HepG2 (cell line): ENCODE data around the gene ERFL. TPM values are rescaled to one million over a fixed set of nuclear protein-coding genes. Genes with fewer than 3 reads are reported as not detected.

Experiments
- ATAC-seq: fragments of 200-7000 bp; cut with Tn5 transposase; 3 replicates; pipeline ENCODE4 v1.9.1; 2020; ENCODE audit warnings: mild to moderate bottlenecking, moderate library complexity
- BruUV-seq: library from RNA; stranded (reverse); fragments of 400-500 nt; replicated peaks from 2 replicates; lab custom pipeline; 2021; lab: Mats Ljungman, UMichigan
- CTCF ChIA-PET: fragments of 300-600 bp; formaldehyde crosslinking; extraction: SDS; loops from one replicate; lab custom pipeline; 2021; ENCODE audit warnings: low total read pairs, inconsistent platforms, low intra/inter-chr PET ratio; lab: Yijun Ruan, JAX
- POLR2A ChIA-PET: fragments of 350-600 bp; sonication (Branson Sonifier 250); formaldehyde crosslinking; loops from one replicate; lab custom pipeline; 2020; ENCODE audit warnings: antibody characterized with exemption, inconsistent platforms; lab: Yijun Ruan, JAX
- DNase-seq: peaks from one replicate; pipeline ENCODE4 v3.0.0-alpha.2; 2015; ENCODE audit warnings: low spot score
- FAIRE-seq: peaks from 3 replicates; lab custom pipeline; 2011; peaks lifted over from hg19 to GRCh38; lab: Jason Lieb, UNC
- H2AFZ ChIP-seq: one replicate; pipeline ENCODE4 v1.6.1; 2011; ENCODE audit warnings: low read length, inconsistent platforms
- H3K27ac ChIP-seq: fragments of 300-600 bp; 3 replicates; pipeline ENCODE4 v1.8.0; 2011; ENCODE audit warnings: mixed run types, mild to moderate bottlenecking, mixed read lengths, low read length, inconsistent platforms; ENCODE audit not compliant: insufficient read depth; ENCODE audit errors: extremely low read length
- H3K27me3 ChIP-seq, 2 experiments: fragments of 200-600 bp in 1 of 2; 2 replicates in 1 of 2; 3 replicates in 1 of 2; pipeline versions ENCODE4 v1.6.0 to v1.8.0; 2011; ENCODE audit warnings: low read length in 2 of 2, mild to moderate bottlenecking in 2 of 2, moderate library complexity in 2 of 2, inconsistent platforms in 1 of 2; ENCODE audit not compliant: insufficient read depth in 2 of 2, control insufficient read depth in 1 of 2
- H3K36me3 ChIP-seq, 2 experiments: fragments of 200-600 bp in 1 of 2; replicated peaks in 1 of 2; 2 replicates in 1 of 2; 3 replicates in 1 of 2; pipeline versions ENCODE4 v1.5.1 to v1.8.0; 2011; ENCODE audit warnings: low read length in 2 of 2, inconsistent platforms in 1 of 2; ENCODE audit not compliant: insufficient read depth in 2 of 2, control insufficient read depth in 1 of 2
- H3K4me1 ChIP-seq: 2 replicates; pipeline ENCODE4 v1.5.1; 2012; ENCODE audit warnings: low read length, inconsistent platforms; ENCODE audit not compliant: insufficient read depth
- H3K4me2 ChIP-seq: 2 replicates; pipeline ENCODE4 v1.6.0; 2011; ENCODE audit warnings: low read depth, low read length, inconsistent platforms
- H3K4me3 ChIP-seq, 3 experiments: fragments of 200-600 bp in 1 of 3; sonication (generic), shearing (Covaris generic) in 1 of 3; replicated peaks in 1 of 3; 2 replicates each; pipeline ENCODE4 v1.5.1; 2011 to 2016; ENCODE audit warnings: low read length in 3 of 3, inconsistent platforms in 2 of 3, low read depth in 2 of 3, mild to moderate bottlenecking in 2 of 3, control low read depth in 1 of 3, mixed read lengths in 1 of 3; ENCODE audit not compliant: insufficient read depth in 1 of 3
- H3K79me2 ChIP-seq: one replicate; pipeline ENCODE4 v1.6.1; 2011; ENCODE audit warnings: low read length, inconsistent platforms; ENCODE audit not compliant: insufficient read depth
- H3K9ac ChIP-seq: 2 replicates; pipeline ENCODE4 v1.6.0; 2011; ENCODE audit warnings: mild to moderate bottlenecking, low read depth, low read length, inconsistent platforms; ENCODE audit not compliant: insufficient read depth
- H3K9me3 ChIP-seq: 2 replicates; pipeline ENCODE4 v1.5.1; 2012; ENCODE audit warnings: mild to moderate bottlenecking, low read length
- H4K20me1 ChIP-seq: 2 replicates; pipeline ENCODE4 v1.6.0; 2011; ENCODE audit warnings: inconsistent platforms, mild to moderate bottlenecking, low read length, moderate library complexity; ENCODE audit not compliant: insufficient read depth
- ARID5B ChIP-seq: IDR thresholded peaks from 2 replicates; pipeline ENCODE4 v1.4.0; 2020; ENCODE audit warnings: mild to moderate bottlenecking, missing genetic modification reagents
- DRAP1 ChIP-seq: IDR thresholded peaks from 2 replicates; pipeline ENCODE4 v1.6.1; 2016; ENCODE audit warnings: missing genetic modification reagents, missing compliant biosample characterization
- ELF1 ChIP-seq: sonication (generic); formaldehyde crosslinking; IDR thresholded peaks from 2 replicates; pipeline ENCODE4 v1.4.0; 2020; ENCODE audit warnings: missing genetic modification reagents
- MYNN ChIP-seq: sonication (generic); formaldehyde crosslinking; IDR thresholded peaks from 2 replicates; pipeline ENCODE4 v1.4.0; 2020; ENCODE audit warnings: mild to moderate bottlenecking, low read depth, missing genetic modification reagents
- RERE ChIP-seq: IDR thresholded peaks from 2 replicates; pipeline ENCODE4 v1.6.1; 2016; ENCODE audit warnings: low read depth, missing genetic modification reagents, missing compliant biosample characterization
- SAP130 ChIP-seq: IDR thresholded peaks from 2 replicates; pipeline ENCODE4 v1.6.1; 2016; ENCODE audit warnings: low read depth
- SOX5 ChIP-seq: IDR thresholded peaks from 2 replicates; pipeline ENCODE4 v1.6.1; 2016; ENCODE audit warnings: borderline replicate concordance
- SP4 ChIP-seq: sonication (generic); formaldehyde crosslinking; IDR thresholded peaks from 2 replicates; pipeline ENCODE4 v1.8.1; 2023; ENCODE audit warnings: mild to moderate bottlenecking, missing genetic modification reagents
- ZNF550 ChIP-seq: sonication (generic); formaldehyde crosslinking; IDR thresholded peaks from 2 replicates; pipeline ENCODE4 v1.4.0; 2020; ENCODE audit warnings: mild to moderate bottlenecking, missing genetic modification reagents, borderline replicate concordance
- ZNF850 ChIP-seq: sonication (generic); formaldehyde crosslinking; conservative IDR thresholded peaks from 2 replicates; pipeline ENCODE4 v1.9.0; 2021; ENCODE audit warnings: mild to moderate bottlenecking, missing genetic modification reagents
- ZNF891 ChIP-seq: sonication (generic); formaldehyde crosslinking; IDR thresholded peaks from 2 replicates; pipeline ENCODE4 v1.5.0; 2020; ENCODE audit warnings: mild to moderate bottlenecking, missing genetic modification reagents
- whole genome bisulfite sequencing: methylation state at CpG from one replicate; pipeline ENCODE4 v1.1.6; 2017; ENCODE audit warnings: low lambda C conversion rate; 5-methylcytosine and 5-hydroxymethylcytosine counted together
- in situ Hi-C: cut with HindIII; loops from 2 replicates; pipeline ENCODE4 v1.10.0; 2017; ENCODE audit warnings: low pct_unique_long_range_greater_than_20kb; ENCODE audit not compliant: extremely low pct_ligation_motif_present
- intact Hi-C: fragments of 100-400 bp; cut with micrococcal nuclease; formaldehyde crosslinking; loops from one replicate; pipeline ENCODE4 v1.10.0; 2022; ENCODE audit not compliant: unreplicated experiment
- polyA plus RNA-seq, 8 experiments: library from polyadenylated mRNA; depleted of rRNA in 3 of 8; stranded (reverse) in 7 of 8; unstranded in 1 of 8; fragments of >200 nt; fragmentation: Illumina TruSeq in 4 of 8; extraction: Trizol in 4 of 8; gene quantifications; 2 replicates each; pipeline versions ENCODE4 v1.2.1 to v1.2.3, GENCODE V29; 2011 to 2016; ENCODE audit warnings: low read depth in 4 of 8, missing spikeins in 1 of 8, mixed read lengths in 1 of 8; ENCODE audit not compliant: insufficient read depth in 1 of 8
- total RNA-seq, 5 experiments: library from RNA; depleted of rRNA; stranded (reverse); fragments of >200 nt; fragmentation: Illumina TruSeq; extraction: Trizol; gene quantifications; 2 replicates each; pipeline ENCODE4 v1.2.3, GENCODE V29; 2016; ENCODE audit warnings: low read depth in 1 of 5

ERFL gene
- total and polyA plus RNA-seq, 2 of the 13 experiments (the other 11 are each of a cell fraction or from before 2014, with no cell fraction given), result not detected

- TF ChIP-seq RERE (CRISPR knock-in tag) (no peak), SOX5 (CRISPR knock-in tag) (no peak), ZNF891 (CRISPR knock-in tag) (no peak)
These were observed 30.3 kb upstream of the ERFL start (continued) for GRCh38 chr19:41958367-41959055.

- no peaks in the 10 kb centered on the region for H3K36me3 ChIP-seq
- no TSS peak for BruUV-seq
- H3K27me3 ChIP-seq, result no peaks in the 10 kb centered on the region; a peak in 1 of 5 replicates
- H4K20me1 ChIP-seq, result 0 out of 2 replicates have a peak, but pooled peaks cover 3% of the 10 kb centered on the region
- FAIRE-seq, result peak; percentile 97
- in situ Hi-C loops, result loop anchor here (5.0 kb wide), 1 partner anchor 76 kb away; the partner anchor contains the start of gene ARHGEF1
- H3K4me3 ChIP-seq, result peak overlapping the region; percentile 95 to 99 (median 98)
- peak overlapping the region; percentile 73 for H3K27ac ChIP-seq
- no peaks in the 10 kb centered on the region for H3K79me2 ChIP-seq
- no peak overlapping the region for H2AFZ ChIP-seq
- DNase-seq, result peak; percentile 81
- intact Hi-C loops, result loop anchor here (10.0 kb wide), 1 partner anchor 163 kb away; the partner anchor contains the start of gene CEACAM3
- no peaks in the 10 kb centered on the region for H3K9me3 ChIP-seq
- 7% methylated on average over 10 of the region's 10 CpGs for WGBS
- H3K4me1 ChIP-seq, result peaks cover 32% of the 10 kb centered on the region
- CTCF ChIA-PET, result interaction anchor here (1.3 kb wide), 1 partner anchor 166 kb away, joined by 5 read pairs; no protein-coding TSS in a partner anchor
- peak; percentile 81 for ATAC-seq
- H3K9ac ChIP-seq, result peak overlapping the region; percentile 91
- H3K4me2 ChIP-seq, result peak overlapping the region; percentile 85
- POLR2A ChIA-PET, result interaction anchor here (1.6 to 2.7 kb wide), 5 partner anchors 74 to 98 kb away, joined by 4 to 36 read pairs (median 6); partner anchors contain the start of gene RPS19
- TF ChIP-seq SP4 (0 out of 2 replicates have a peak, but pooled peaks have one; percentile 5), ZNF850 (CRISPR knock-in tag) (no peak), DRAP1 (0 out of 2 replicates have a peak, but pooled peaks have one; percentile 16), ZNF550 (no peak), MYNN (CRISPR knock-in tag) (no peak), ARID5B (CRISPR knock-in tag) (no peak; the same call in 1 of the 2 replicates), ELF1 (CRISPR knock-in tag) (peak; percentile 46), SAP130 (CRISPR knock-in tag) (peak; percentile 41; the same call in 1 of the 2 replicates)
These were observed 29.7 kb upstream of the ERFL start for GRCh38 chr19:41957838-41958366.
